ENCODE measurements around the gene SLC25A17.

GRCh38 chr22:40867109-40867508, 48.0 kb upstream of the SLC25A17 start:
- no peak for TF ChIP-seq EZH2 (IDR thresholded peaks at IDR 0.05)
- no peak for TF ChIP-seq FOXP2 (optimal IDR thresholded peaks at IDR 0.05; ENCODE audit: control extremely low read depth, extremely low read length, insufficient read depth)

Measured in SK-N-MC (cell line).